SK-N-MC (cell line): ENCODE data around the gene CLASP1.

Experiments
- EZH2 ChIP-seq: fragments of 200-600 bp; sonication (generic); IDR thresholded peaks from one replicate; pipeline ENCODE4 v1.6.1; 2017; ENCODE audit warnings: antibody characterized with exemption
- POLR2AphosphoS5 ChIP-seq: IDR thresholded peaks from 2 replicates; pipeline ENCODE4 v1.6.1; 2012; ENCODE audit warnings: mild to moderate bottlenecking, low read depth, low read length, borderline replicate concordance

- TF ChIP-seq POLR2AphosphoS5: no peak
- no peak for TF ChIP-seq EZH2
Measured at GRCh38 chr2:121696410-121696930, 47.2 kb upstream of the CLASP1 start.
